Effector memory CD4-positive, alpha-beta T cell (primary cell): ENCODE results near the gene KNDC1.

Experiments
- DNase-seq, 3 donors: peaks; one replicate each; pipeline ENCODE4 v3.0.0-alpha.2; 2020
- H3K27ac ChIP-seq: 2 replicates; pipeline ENCODE4 v1.7.0; 2013; ENCODE audit warnings: mild to moderate bottlenecking, low read length, moderate library complexity; ENCODE audit not compliant: insufficient read depth, poor library complexity, severe bottlenecking
- H3K27me3 ChIP-seq: replicated peaks from 2 replicates; pipeline ENCODE4 v1.7.0; 2013; ENCODE audit warnings: mild to moderate bottlenecking, low read length; ENCODE audit not compliant: insufficient read depth, control insufficient read depth, poor library complexity, severe bottlenecking
- H3K36me3 ChIP-seq: 2 replicates; pipeline ENCODE4 v1.7.0; 2013; ENCODE audit warnings: mild to moderate bottlenecking, low read length, moderate library complexity; ENCODE audit not compliant: control insufficient read depth, insufficient read depth
- H3K4me1 ChIP-seq: 2 replicates; pipeline ENCODE4 v1.7.0; 2013; ENCODE audit warnings: low read length, mild to moderate bottlenecking; ENCODE audit not compliant: control insufficient read depth, insufficient read depth, poor library complexity, severe bottlenecking
- H3K4me3 ChIP-seq: 2 replicates; pipeline ENCODE4 v1.7.0; 2013; ENCODE audit warnings: low read length, low read depth, mild to moderate bottlenecking; ENCODE audit not compliant: insufficient read depth, poor library complexity, severe bottlenecking
- H3K9me3 ChIP-seq: 2 replicates; pipeline ENCODE4 v1.7.0; 2013; ENCODE audit warnings: mild to moderate bottlenecking, low read length, moderate library complexity; ENCODE audit not compliant: control insufficient read depth

KNDC1 gene

DNA sequence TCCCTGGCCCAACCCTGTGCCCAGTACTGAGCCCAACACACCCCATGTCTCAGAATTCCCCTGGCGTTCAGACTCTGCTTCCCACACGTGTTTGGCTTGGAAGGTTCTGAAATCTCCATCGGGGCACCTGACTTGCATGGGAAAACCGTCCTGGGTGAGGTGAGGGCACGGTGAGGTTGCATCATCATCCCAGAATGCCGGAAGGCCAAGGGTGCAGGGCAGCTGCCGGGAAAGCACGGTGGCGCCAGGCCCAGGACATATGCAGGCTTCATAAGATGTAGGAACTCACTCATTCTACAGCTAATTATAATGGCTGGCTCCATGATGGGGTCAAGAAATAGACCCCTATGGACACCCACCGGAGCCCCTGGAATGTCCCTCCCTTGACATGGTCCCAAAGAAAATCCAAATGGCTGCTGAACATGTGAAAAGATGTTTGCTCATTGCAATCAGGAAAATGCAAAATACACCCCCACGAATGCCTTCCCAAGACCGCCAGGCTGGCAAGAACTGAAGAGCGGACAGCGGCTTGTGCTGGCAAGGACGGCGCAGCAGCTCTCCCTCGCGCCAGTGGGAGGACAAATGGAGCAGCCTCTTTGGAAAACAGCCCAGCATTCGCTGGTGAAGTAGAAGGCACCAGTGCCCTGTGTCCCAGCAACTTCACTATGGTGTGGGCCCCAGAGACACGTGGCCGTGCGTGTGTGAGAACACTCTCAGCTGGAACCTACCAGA, 2.3 kb downstream of the KNDC1 start:
- H3K4me1 ChIP-seq: peaks cover 12% of the 10 kb centered on the region
- H3K9me3 ChIP-seq: no peaks in the 10 kb centered on the region
- DNase-seq: no peak
- no peak overlapping the region for H3K27ac ChIP-seq
- H3K4me3 ChIP-seq: no peak overlapping the region
- H3K27me3 ChIP-seq: peaks cover 11% of the 10 kb centered on the region
- no peaks in the 10 kb centered on the region for H3K36me3 ChIP-seq

DNA sequence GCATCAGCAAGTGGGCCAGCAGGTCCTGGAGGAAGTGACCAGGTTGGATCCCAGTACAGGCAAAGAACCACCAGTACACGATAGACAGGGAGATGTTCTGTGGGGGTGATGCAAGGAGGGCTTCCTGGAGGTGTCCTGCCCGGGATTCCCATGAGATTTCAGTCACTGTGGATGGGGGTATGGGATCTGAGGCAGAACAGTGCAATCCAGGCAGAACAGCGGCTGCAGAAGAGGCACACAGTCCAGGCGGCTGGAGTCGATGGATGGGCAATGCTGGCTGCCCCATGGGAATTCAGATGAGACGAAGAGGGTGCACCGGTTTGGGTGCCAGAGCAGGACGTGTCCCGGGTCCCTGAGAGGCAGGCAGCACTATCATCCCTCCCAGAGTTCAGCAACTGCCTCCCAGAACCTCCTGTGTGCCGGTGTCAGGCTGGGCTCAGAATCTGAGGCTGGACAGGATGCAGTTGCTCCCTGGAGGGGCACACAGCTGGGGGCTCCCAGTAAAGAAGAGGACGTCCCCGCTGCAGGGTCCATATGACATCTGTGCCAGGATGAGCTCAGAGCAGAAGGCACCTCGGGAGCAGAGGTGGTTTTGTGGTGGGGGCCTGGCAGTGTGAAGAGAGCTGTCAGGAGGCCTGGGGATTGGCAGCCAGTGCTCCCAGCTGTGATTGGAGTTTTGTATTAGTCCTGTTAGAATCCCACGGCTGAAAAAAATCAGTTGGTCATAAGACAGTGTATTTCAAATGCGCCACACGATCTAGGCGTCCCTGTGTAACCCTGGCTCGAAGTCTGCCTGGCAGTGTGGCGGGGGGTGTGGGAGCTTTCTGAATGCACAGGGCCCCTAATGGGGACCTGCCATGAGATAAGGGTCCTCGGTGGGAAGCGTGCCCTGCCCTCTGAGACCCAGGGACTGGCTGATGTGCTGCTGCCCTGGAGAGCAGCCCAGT, 3.2 kb downstream of the KNDC1 start:
- Histone ChIP-seq H3K36me3 (no peaks in the 10 kb centered on the region), H3K4me1 (peaks cover 12% of the 10 kb centered on the region), H3K27me3 (peaks cover 11% of the 10 kb centered on the region), H3K9me3 (no peaks in the 10 kb centered on the region), H3K27ac (no peak overlapping the region), H3K4me3 (no peak overlapping the region)
- DNase-seq: no peak

DNA sequence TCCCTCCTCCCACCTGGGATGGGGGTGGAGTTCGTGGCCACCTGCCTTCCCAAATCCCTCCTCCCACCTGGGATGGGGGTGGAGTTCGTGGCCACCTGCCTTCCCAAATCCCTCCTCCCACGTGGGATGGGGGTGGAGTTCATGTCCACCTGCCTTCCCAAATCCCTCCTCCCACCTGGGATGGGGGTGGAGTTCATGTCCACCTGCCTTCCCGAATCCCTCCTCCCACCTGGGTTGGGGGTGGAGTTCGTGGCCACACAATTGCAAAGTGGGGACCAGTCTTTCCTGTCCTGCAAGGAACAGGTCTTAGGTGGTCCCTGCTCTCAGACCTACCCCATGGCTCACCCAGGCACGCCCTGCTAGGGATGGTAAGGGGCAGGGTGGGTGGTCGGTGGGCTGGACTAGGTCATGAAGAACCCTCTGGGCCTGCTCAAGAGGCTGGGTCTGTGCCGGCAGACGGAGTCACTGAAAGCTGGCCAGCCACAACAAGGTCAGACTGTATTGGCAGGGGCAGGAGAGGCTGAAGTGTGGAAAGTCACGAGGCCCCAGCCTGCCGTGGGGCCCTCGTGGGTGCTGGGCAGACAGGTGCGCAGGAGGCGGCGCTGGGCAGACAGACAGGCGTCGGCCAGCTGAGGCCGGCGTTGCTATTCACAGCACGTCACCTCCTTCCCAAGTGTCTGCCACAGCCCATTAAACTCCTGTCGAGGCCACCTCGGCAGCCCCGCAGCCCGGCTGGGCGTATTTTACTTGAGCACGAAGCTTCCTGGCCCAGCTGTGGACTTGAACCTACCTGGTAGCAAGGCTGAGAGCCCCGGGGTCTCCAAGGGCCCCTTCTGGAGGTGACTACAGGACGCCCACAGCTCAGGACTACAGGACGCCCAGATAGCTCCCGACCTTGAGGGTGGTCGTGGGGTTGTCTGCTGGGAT, 4.1 kb downstream of the KNDC1 start:
- peaks cover 11% of the 10 kb centered on the region for H3K27me3 ChIP-seq

DNA sequence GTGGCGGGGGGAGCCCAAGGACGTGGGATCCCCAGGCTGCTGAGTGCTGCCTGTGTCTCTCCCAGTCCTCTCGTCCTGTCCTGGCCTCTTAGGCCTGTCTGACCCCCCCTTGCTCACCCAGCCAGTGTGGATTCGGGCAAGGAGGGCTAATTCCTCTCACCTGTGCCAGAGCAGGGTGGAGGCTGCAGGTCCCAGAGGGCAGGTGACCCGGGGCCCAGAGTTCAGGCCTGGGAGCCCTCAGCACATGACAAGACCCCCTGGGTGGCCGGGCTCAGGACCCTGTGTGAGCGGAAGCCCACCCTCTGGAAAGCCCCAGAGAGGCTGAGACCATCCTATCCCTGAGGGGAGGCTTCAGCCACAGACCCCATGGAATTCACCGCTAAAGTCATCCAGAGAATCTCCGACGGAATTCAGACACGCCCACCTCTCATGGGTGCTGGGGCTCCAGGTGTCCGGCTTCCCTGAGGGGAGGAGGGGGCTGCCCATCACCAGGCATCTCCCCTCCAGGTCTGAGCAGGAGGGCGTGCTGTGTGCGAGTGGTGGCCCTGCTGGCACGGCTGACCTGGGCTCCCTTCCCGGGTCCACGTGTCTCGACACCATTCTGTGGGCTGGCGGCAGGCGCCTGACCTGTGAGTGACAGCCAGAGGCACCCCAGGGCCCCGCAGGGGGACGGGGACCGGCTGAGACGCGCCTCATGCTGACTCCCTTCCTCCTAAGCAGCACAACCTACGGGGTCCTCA, 5.0 kb downstream of the KNDC1 start:
- DNase-seq: no peak
- Histone ChIP-seq H3K27ac (no peak overlapping the region), H3K4me1 (peaks cover 12% of the 10 kb centered on the region), H3K9me3 (no peaks in the 10 kb centered on the region), H3K36me3 (no peaks in the 10 kb centered on the region), H3K4me3 (no peak overlapping the region), H3K27me3 (peaks cover 11% of the 10 kb centered on the region)

More for the DNA sequence above, 4.1 kb downstream of the KNDC1 start:
- no peak for DNase-seq
- Histone ChIP-seq H3K9me3 (no peaks in the 10 kb centered on the region), H3K36me3 (no peaks in the 10 kb centered on the region), H3K4me1 (peaks cover 12% of the 10 kb centered on the region), H3K27ac (no peak overlapping the region), H3K4me3 (no peak overlapping the region)

DNA sequence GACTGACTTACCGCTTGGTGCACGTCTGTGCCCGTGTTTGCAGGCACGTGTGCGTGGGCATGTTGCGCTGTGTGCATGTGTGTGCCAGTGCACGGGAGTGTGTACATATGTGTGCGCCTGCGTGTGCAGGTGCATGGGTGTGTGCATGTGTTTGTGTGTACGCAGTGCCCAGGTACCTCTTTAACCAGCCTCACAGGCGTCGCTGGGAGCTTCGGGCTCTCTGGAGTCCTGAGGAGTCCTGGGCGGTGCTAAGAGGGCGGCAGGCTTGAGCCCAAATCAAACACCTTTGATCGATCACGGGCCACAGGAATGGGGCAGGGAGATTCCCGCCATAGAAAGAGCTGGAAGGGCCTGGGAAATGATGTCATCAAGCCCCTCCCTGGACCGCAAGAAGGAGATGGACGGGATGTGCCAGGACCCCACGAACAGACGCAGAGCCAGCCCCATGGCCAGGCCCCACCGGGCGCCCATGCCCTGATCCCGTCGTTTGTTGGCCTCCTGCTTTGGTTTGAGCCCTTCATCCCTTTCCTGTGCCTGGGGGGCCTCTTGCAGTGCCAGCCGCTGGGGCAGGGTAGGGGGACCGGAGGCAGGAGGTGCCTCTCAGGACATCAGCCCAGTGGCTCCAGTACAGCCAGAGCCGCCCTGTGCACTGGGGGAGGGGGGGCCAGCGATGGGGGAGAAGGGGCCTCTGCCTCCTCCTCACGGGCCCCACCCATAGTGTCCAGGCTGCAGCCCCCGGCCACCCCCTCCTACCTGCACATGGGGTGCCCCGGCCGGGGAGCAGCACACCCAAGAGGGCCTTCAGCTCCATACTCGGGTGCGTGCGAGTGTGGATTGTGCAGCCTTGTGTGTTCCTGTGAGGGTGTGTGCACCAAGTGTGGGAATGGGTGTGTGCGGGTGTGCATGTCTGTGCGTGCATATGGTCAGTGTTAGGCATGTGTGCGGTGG, 5.8 kb downstream of the KNDC1 start:
- peaks cover 7% of the 10 kb centered on the region for H3K27me3 ChIP-seq
- no peak overlapping the region for H3K27ac ChIP-seq
- H3K4me1 ChIP-seq: peaks cover 8% of the 10 kb centered on the region
- DNase-seq: no peak
- H3K4me3 ChIP-seq: no peak overlapping the region
- H3K36me3 ChIP-seq: no peaks in the 10 kb centered on the region
- no peaks in the 10 kb centered on the region for H3K9me3 ChIP-seq

DNA sequence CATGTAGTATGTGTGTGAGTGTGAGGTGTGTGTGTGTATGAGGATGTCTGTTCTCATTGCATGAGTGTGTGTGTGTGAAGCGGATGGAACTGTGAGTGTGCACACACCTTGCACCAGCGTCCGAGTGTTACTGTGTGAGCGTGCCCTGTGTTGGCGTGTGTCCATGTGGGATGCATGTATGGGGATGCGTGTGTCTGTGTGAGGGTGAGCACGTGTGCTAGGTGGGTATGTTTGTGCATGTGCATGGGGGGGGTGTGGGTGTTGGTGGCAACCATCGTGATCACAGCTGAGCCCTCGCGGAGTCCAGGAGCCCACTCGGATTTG, 6.4 kb downstream of the KNDC1 start:
- no peaks in the 10 kb centered on the region for H3K36me3 ChIP-seq
- no peak for DNase-seq
- H3K4me3 ChIP-seq: no peak overlapping the region
- H3K27me3 ChIP-seq: peaks cover 1% of the 10 kb centered on the region
- no peaks in the 10 kb centered on the region for H3K9me3 ChIP-seq
- H3K27ac ChIP-seq: no peak overlapping the region
- H3K4me1 ChIP-seq: peaks cover 2% of the 10 kb centered on the region

GRCh38 chr10:133166828-133167692, 7.0 kb downstream of the KNDC1 start:
- H3K36me3 ChIP-seq: no peaks in the 10 kb centered on the region
- DNase-seq: no peak
- no peak overlapping the region for H3K27ac ChIP-seq
- no peaks in the 10 kb centered on the region for H3K4me1 ChIP-seq
- no peaks in the 10 kb centered on the region for H3K27me3 ChIP-seq
- no peaks in the 10 kb centered on the region for H3K9me3 ChIP-seq
- no peak overlapping the region for H3K4me3 ChIP-seq
